ENCODE results near the gene DDX54. TPM values are rescaled to one million over a fixed set of nuclear protein-coding genes. Genes with fewer than 3 reads are reported as not detected.

DDX54 gene
- total RNA-seq, 1 donor from 2014 or later, result 40.5 TPM

GRCh38 chr12:113226696-113227568 is 41.7 kb upstream of the DDX54 start:
- no peak for FAIRE-seq
- Histone ChIP-seq H3K36me3 (ENCODE audit: control insufficient read depth, insufficient read depth, low read length) (peaks cover 16% of the 10 kb centered on the region), H3K27me3 (ENCODE audit: control insufficient read depth, insufficient read depth, low read length) (no peaks in the 10 kb centered on the region), H3K4me3 (ENCODE audit: low read depth, low read length) (no peak overlapping the region)
- TF ChIP-seq CTCF (IDR thresholded peaks at IDR 0.05; ENCODE audit: insufficient read depth, low read length, severe bottlenecking), result no peak
- no peak for DNase-seq (ENCODE audit: low read depth)

DNA sequence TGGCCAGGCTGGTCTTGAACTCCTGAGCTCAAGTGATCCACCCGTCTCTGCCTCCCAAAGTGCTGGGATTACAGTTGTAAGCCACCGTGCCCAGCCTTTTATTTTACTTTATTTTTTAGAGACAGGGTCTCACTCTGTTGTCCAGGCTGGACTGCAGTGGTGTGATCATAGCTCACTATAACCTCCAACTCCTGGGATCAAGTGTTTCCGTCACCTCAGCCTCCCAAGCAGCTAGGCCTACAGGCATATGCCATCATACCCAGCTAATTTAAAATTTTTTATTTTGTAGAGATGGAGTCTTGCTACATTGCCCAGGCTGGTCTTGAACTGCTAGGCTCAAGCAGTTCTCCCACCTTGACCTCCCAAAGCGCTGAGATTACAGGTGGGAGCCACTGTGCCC is 39.7 kb upstream of the DDX54 start:
- DNase-seq (ENCODE audit: low read depth) (no peak), FAIRE-seq (no peak)
- no peaks in the 10 kb centered on the region for H3K27me3 ChIP-seq (ENCODE audit: control insufficient read depth, insufficient read depth, low read length)
- no peak overlapping the region for H3K4me3 ChIP-seq (ENCODE audit: low read depth, low read length)
- no peak for TF ChIP-seq CTCF (IDR thresholded peaks at IDR 0.05; ENCODE audit: insufficient read depth, low read length, severe bottlenecking)
- H3K36me3 ChIP-seq (ENCODE audit: control insufficient read depth, insufficient read depth, low read length), result peaks cover 14% of the 10 kb centered on the region

DNA sequence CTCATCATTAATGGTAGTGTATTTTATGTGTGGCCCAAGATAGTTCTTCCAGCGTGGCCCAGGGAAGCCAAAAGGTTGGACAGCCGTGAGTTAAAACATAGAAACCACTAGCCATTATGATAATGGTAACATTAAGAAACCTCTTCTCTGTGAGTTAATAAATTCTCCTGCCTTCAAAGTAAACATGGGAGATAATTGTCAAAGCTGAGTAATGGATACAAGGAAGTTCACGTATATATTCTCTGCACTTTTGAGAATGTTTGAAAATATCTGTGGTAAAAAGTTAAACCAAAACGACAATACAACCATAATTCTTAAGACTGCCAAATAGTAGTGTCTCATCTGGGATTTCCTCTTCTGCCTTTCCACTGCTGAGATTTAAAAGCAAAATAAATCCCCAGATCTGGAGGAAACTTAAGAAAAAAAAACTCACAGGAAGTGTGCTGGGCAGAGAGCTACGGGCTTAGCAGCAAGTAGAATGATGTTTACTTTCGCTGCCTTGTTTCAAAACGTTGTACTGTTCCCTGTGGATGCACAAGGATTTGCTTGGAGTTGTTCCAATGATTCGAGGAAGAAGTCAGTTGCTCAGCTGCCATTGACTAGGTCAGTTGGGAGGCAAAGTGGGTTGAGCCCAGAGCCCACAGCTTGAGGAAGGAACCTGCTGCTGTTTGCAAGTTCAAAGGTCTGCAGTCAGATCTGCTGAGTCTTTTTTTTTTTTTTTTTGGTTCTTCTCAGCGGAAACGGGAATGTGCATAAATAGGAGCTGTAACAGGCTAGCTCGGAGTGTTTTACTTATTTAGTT is 37.7 kb upstream of the DDX54 start:
- FAIRE-seq, result no peak

GRCh38 chr12:113221997-113222729 is 36.9 kb upstream of the DDX54 start:
- Histone ChIP-seq H3K27me3 (ENCODE audit: control insufficient read depth, insufficient read depth, low read length) (no peaks in the 10 kb centered on the region), H3K36me3 (ENCODE audit: control insufficient read depth, insufficient read depth, low read length) (peaks cover 4% of the 10 kb centered on the region), H3K4me3 (ENCODE audit: low read depth, low read length) (peak overlapping the region; percentile 87)
- FAIRE-seq (no peak), DNase-seq (ENCODE audit: low read depth) (no peak)
- TF ChIP-seq CTCF (IDR thresholded peaks at IDR 0.05; ENCODE audit: insufficient read depth, low read length, severe bottlenecking), result no peak

More for the DNA sequence above, 37.7 kb upstream of the DDX54 start:
- Histone ChIP-seq H3K4me3 (ENCODE audit: low read depth, low read length) (no peak overlapping the region), H3K36me3 (ENCODE audit: control insufficient read depth, insufficient read depth, low read length) (peaks cover 11% of the 10 kb centered on the region), H3K27me3 (ENCODE audit: control insufficient read depth, insufficient read depth, low read length) (no peaks in the 10 kb centered on the region)
- TF ChIP-seq CTCF (IDR thresholded peaks at IDR 0.05; ENCODE audit: insufficient read depth, low read length, severe bottlenecking), result no peak
- peak; percentile 78 for DNase-seq (ENCODE audit: low read depth)

DNA sequence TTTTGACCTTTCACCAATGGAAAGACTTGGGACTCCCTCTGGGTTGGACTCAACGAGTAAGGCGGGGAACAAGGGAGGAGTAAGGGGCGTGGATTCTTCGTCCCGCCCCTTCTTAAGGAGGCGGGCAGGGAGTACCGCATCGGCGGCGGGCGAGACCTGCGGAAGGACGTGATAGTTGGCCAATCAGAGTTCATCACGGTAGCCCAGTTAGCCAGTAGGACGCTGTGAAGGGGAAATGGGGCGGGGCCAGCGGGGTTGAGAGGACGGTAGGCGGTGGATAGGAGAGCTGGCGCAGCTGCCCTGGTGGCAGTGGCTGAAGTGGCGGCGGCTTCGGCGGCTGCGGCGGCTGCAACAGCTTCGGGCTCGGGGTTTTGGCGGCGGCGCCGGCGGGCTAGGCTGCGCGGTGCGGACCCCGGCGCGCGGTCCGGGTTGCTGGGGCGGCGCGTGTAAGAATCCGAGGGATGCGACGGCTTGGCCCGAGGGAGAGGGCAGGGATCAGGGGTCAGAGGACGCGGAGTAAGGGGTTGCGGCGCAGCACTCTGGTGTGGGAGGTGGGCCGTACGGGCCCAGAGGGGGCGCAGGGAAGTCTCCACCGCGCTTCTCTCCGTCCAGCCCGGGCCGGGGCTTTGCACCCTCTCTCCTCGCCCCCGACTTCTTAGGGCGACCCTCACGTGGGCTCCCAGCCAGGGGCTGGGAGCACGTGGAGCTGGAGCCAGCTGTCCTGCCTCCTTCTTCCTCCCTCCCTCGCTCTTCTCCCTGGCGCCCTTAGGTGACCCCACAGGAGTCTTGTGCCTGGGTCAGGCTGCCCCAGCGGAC is 36.1 kb upstream of the DDX54 start, which contains the start of gene TPCN1:
Gene TPCN1 (plus strand): TSS at position 284 of the 816 bp plus-strand sequence. CDS start 5,389 bp downstream, outside the sequence.
- FAIRE-seq (no peak), DNase-seq (ENCODE audit: low read depth) (peak; percentile 100)
- no peak for TF ChIP-seq CTCF (IDR thresholded peaks at IDR 0.05; ENCODE audit: insufficient read depth, low read length, severe bottlenecking)
- peak within 1 kb of the TSS; percentile 87 for H3K4me3 ChIP-seq (ENCODE audit: low read depth, low read length)
- H3K36me3 ChIP-seq (ENCODE audit: control insufficient read depth, insufficient read depth, low read length), result no peaks in the 10 kb centered on the region
- H3K27me3 ChIP-seq (ENCODE audit: control insufficient read depth, insufficient read depth, low read length), result no peaks in the 10 kb centered on the region

Data from bronchial epithelial cell (primary cell).